Keratinocyte (primary cell): Measurements from ENCODE around the gene EXOC8.

Experiments used
- CTCF ChIP-seq, 3 experiments: IDR thresholded peaks in 1 of 3; conservative IDR thresholded peaks in 1 of 3; optimal IDR thresholded peaks in 1 of 3; 2 replicates in 2 of 3; 3 replicates in 1 of 3; pipeline versions ENCODE3 to v1.5.1; 2011; ENCODE audit warnings: low read length in 3 of 3, mild to moderate bottlenecking in 3 of 3, moderate library complexity in 2 of 3, control low read depth in 1 of 3, inconsistent platforms in 1 of 3; ENCODE audit not compliant: insufficient read depth in 2 of 3; ENCODE audit errors: extremely low read depth in 1 of 3
- EZH2 ChIP-seq: IDR thresholded peaks from one replicate; pipeline ENCODE4 v1.6.1; 2012; ENCODE audit warnings: inconsistent platforms, mild to moderate bottlenecking, low read length, moderate library complexity

GRCh38 chr1:231335663-231336602 is 1.7 kb downstream of the EXOC8 start:
- TF ChIP-seq CTCF (optimal IDR thresholded peaks at IDR 0.05 in 1 of 3, IDR thresholded peaks at IDR 0.05 in 1 of 3, conservative IDR thresholded peaks at IDR 0.05 in 1 of 3; ENCODE audit: extremely low read depth in 1 of 3, insufficient read depth in 2 of 3, low read length in 3 of 3) (no peak), EZH2 (no peak)
